Ovary (tissue), 3 donors: ENCODE results near the gene KCTD16.

Source experiments
- CTCF ChIP-seq, 3 donors: fragments of 450-650 bp in 2 of 3; fragments of 200-600 bp in 1 of 3; IDR thresholded peaks; one replicate each; pipeline versions ENCODE4 v1.5.1 to v1.8.0; 2016 to 2022; ENCODE audit warnings: antibody characterized with exemption in 3 of 3, mild to moderate bottlenecking in 1 of 3
- EP300 ChIP-seq: sonication (generic); formaldehyde crosslinking; IDR thresholded peaks from one replicate; pipeline ENCODE4 v1.6.1; 2017; ENCODE audit warnings: antibody characterized with exemption
- POLR2A ChIP-seq: fragments of 450-650 bp; IDR thresholded peaks from one replicate; pipeline ENCODE4 v1.6.1; 2017; ENCODE audit warnings: antibody characterized with exemption, mild to moderate bottlenecking, moderate library complexity
- donor health status: DM: no; HTN: no; CAD: no.

- TF ChIP-seq CTCF (IDR thresholded peaks at IDR 0.05), result no peak
- no peak for TF ChIP-seq POLR2A
- no peak for TF ChIP-seq EP300
Observed at GRCh38 chr5:144247131-144247530, 76.5 kb downstream of the KCTD16 start.
